HG02884 (cell line): Measurements from ENCODE around the gene TUBA4A.
A peak's percentile ranks its signal among the peaks of the same experiment; 100 is the strongest.
"Not testable (repeated sequence)": the region's sequence is repeated elsewhere in the genome, so short reads cannot be mapped to it uniquely, and the experiment has no call there.

ENCODE experiments used
- ATAC-seq: cut with Tn5 transposase; IDR thresholded peaks from one replicate; pipeline ENCODE4 v1.9.1; 2021; ENCODE audit warnings: mild to moderate bottlenecking, moderate library complexity; ENCODE audit not compliant: unreplicated experiment

TUBA4A gene

GRCh38 chr2:219214141-219214540, 39.6 kb downstream of the TUBA4A start:
- no peak for ATAC-seq

- ATAC-seq: no peak
These were observed 40.1 kb downstream of the TUBA4A start for GRCh38 chr2:219213486-219214071.

- no peak for ATAC-seq
These were observed 40.7 kb downstream of the TUBA4A start for GRCh38 chr2:219213026-219213415.

- no peak for ATAC-seq
These were observed 42.8 kb downstream of the TUBA4A start for GRCh38 chr2:219210886-219211362.

GRCh38 chr2:219210196-219210885, 43.4 kb downstream of the TUBA4A start:
- no peak for ATAC-seq

- ATAC-seq: no peak
These were observed 44.2 kb downstream of the TUBA4A start for GRCh38 chr2:219209236-219210195.

GRCh38 chr2:219207884-219208740, 45.6 kb downstream of the TUBA4A start:
- ATAC-seq: no peak

- no peak for ATAC-seq
These were observed 46.4 kb downstream of the TUBA4A start for GRCh38 chr2:219207134-219207883.

GRCh38 chr2:219206328-219207133, 47.2 kb downstream of the TUBA4A start, which contains the start of gene ZFAND2B:
TSS of gene ZFAND2B (plus strand) at chr2:219206782. CDS start at chr2:219206988, 206 bp downstream.
- ATAC-seq: peak; percentile 95

GRCh38 chr2:219205981-219206327, 47.8 kb downstream of the TUBA4A start:
- ATAC-seq: no peak

- no peak for ATAC-seq
These were observed 48.6 kb downstream of the TUBA4A start for GRCh38 chr2:219205165-219205538.

- no peak for ATAC-seq
These were observed 49.1 kb downstream of the TUBA4A start for GRCh38 chr2:219204425-219205164.

GRCh38 chr2:219201331-219201730, 52.4 kb downstream of the TUBA4A start:
- ATAC-seq: not testable (repeated sequence)

GRCh38 chr2:219200502-219201326, 53.0 kb downstream of the TUBA4A start:
- ATAC-seq: not testable (repeated sequence)
